Activated CD4-positive, alpha-beta T cell treated with anti-CD3 and anti-CD28 coated beads, Interleukin-2, amount 50 U/mL, for 24 hours (primary cell): Measurements from ENCODE around the gene MUC6.

Experiments
- DNase-seq, 2 donors: peaks; one replicate each; pipeline ENCODE4 v3.0.0-alpha.2; 2020; ENCODE audit warnings: low read depth in 1 of 2, low spot score in 1 of 2

MUC6 gene

GRCh38 chr11:1072116-1072820, 35.8 kb upstream of the MUC6 start:
- no peak for DNase-seq

GRCh38 chr11:1071571-1072115, 35.1 kb upstream of the MUC6 start:
- no peak for DNase-seq

- no peak for DNase-seq
These were observed 34.3 kb upstream of the MUC6 start for GRCh38 chr11:1070594-1071462.

- DNase-seq = no peak
These were observed 33.2 kb upstream of the MUC6 start for GRCh38 chr11:1069740-1070139.

- no peak for DNase-seq
These were observed 31.4 kb upstream of the MUC6 start for GRCh38 chr11:1067812-1068496.

GRCh38 chr11:1064167-1064566, 27.6 kb upstream of the MUC6 start:
- no peak for DNase-seq

GRCh38 chr11:1062075-1062820, 25.7 kb upstream of the MUC6 start:
- DNase-seq = no peak

- DNase-seq = no peak
These were observed 24.5 kb upstream of the MUC6 start for GRCh38 chr11:1060852-1061616.

GRCh38 chr11:1060410-1060809, 23.9 kb upstream of the MUC6 start:
- no peak for DNase-seq

- no peak for DNase-seq
These were observed 23.2 kb upstream of the MUC6 start for GRCh38 chr11:1059759-1060158.

- DNase-seq = no peak
These were observed 21.3 kb upstream of the MUC6 start for GRCh38 chr11:1057806-1058205.

GRCh38 chr11:1055990-1056771, 19.7 kb upstream of the MUC6 start:
- no peak for DNase-seq

GRCh38 chr11:1055109-1055703, 18.7 kb upstream of the MUC6 start:
- DNase-seq = no peak

GRCh38 chr11:1054143-1055108, 17.9 kb upstream of the MUC6 start:
- DNase-seq = no peak

- DNase-seq = no peak
These were observed 16.8 kb upstream of the MUC6 start for GRCh38 chr11:1053121-1053901.

- DNase-seq = no peak
These were observed 15.9 kb upstream of the MUC6 start for GRCh38 chr11:1052133-1053011.
